Measurements from ENCODE around the gene ZIM2. TPM values are rescaled to one million over a fixed set of nuclear protein-coding genes. Genes with fewer than 3 reads are reported as not detected.
A peak's percentile ranks its signal among the peaks of the same experiment; 100 is the strongest.

Gene ZIM2
- total RNA-seq, 4 donors from 2014 or later, result 0.36 to 0.88 TPM; not detected in 2

- TF ChIP-seq, protein P1, sequence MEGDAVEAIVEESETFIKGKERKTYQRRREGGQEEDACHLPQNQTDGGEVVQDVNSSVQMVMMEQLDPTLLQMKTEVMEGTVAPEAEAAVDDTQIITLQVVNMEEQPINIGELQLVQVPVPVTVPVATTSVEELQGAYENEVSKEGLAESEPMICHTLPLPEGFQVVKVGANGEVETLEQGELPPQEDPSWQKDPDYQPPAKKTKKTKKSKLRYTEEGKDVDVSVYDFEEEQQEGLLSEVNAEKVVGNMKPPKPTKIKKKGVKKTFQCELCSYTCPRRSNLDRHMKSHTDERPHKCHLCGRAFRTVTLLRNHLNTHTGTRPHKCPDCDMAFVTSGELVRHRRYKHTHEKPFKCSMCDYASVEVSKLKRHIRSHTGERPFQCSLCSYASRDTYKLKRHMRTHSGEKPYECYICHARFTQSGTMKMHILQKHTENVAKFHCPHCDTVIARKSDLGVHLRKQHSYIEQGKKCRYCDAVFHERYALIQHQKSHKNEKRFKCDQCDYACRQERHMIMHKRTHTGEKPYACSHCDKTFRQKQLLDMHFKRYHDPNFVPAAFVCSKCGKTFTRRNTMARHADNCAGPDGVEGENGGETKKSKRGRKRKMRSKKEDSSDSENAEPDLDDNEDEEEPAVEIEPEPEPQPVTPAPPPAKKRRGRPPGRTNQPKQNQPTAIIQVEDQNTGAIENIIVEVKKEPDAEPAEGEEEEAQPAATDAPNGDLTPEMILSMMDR (IDR thresholded peaks at IDR 0.05), result no peak
- DNase-seq (ENCODE audit: low spot score), result no peak
Measured at GRCh38 chr19:56810260-56810659, 30.3 kb downstream of the ZIM2 start.

DNA sequence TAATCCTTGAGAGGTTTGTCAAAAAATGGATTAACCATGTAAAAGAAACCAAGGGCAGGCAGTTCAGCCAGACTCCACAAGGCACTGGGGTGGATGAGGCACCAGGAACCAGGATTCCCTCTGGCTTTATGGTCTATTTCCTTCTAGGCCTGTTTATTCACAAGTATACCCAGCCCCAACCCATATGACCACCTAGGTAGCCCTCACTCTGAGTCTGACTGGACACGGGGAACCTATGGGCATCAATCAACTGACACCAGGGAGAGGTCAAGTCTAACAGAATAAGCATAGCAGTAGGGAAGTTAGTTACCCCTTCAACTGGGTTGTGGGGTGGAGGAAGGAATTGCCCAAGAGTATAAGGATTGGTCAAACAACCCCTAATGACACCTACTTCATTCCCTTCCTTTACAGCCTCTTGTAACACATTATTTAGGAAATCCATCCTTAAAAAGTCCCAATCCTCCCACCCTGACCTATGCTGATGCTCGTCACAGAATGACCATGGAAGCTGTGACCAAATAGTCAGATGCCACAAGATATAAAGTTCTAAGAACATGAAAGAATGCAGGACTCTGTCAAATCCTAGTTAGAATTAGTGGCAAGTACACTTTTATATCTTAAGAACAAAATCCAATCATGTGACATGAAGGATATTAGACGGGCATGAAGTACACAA, 31.7 kb downstream of the ZIM2 start:
- DNase-seq (ENCODE audit: low spot score) (no peak), ATAC-seq (ENCODE audit: low FRiP score) (no peak)
- TF ChIP-seq, protein P1 (IDR thresholded peaks at IDR 0.05), result no peak

More at GRCh38 chr19:56810260-56810659, 30.3 kb downstream of the ZIM2 start:
- ATAC-seq (ENCODE audit: low FRiP score), result no peak

GRCh38 chr19:56806639-56807038, 33.9 kb downstream of the ZIM2 start:
- ATAC-seq (ENCODE audit: low FRiP score) (no peak), DNase-seq (ENCODE audit: low spot score) (no peak)
- TF ChIP-seq, protein P1 (IDR thresholded peaks at IDR 0.05), result no peak

DNA sequence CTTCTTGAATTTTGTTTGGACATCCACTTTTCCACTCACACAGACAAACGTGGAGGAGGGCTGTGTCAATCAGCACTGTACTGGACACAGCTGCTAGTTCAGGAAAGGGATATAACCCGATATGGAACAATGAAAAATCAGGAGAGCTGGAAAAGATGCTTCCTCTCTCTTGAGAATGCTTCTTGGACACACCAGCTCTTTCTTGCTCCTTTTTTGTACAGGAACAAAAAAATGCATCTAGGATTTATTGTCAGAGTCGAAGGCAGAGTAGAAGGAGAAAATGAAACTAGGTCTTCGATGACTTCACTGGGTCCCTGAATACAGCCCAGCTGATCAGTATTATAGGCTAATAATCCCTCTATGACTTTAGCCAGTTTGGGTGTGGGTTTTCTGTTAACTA, 62.2 kb downstream of the ZIM2 start:
- DNase-seq (ENCODE audit: low spot score), result no peak
- ATAC-seq (ENCODE audit: low FRiP score), result no peak
- TF ChIP-seq, protein P1 (IDR thresholded peaks at IDR 0.05), result no peak

GRCh38 chr19:56769650-56770049, 70.9 kb downstream of the ZIM2 start:
- no peak for DNase-seq (ENCODE audit: low spot score)
- no peak for ATAC-seq (ENCODE audit: low FRiP score)
- TF ChIP-seq, protein P1 (IDR thresholded peaks at IDR 0.05), result no peak

DNA sequence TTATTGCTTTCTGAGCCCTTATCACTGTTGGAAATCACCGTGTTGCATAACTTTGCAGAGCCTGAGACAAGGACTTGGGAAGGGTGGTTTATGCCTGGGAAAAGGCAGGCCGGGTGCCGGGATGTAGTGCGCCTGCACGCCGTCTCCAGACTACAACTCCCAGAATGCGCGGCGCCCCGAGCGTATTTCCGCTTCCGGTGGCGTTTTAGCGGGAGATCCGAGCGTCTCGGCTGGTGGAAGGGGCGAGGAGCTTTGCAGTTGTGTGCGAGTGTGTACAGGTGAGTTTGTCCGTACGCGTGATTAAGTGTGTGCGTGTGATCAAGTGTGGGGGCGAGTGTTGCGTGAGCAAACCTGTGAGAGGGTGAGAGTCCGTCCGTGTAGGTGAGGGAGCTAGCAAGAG, 75.4 kb downstream of the ZIM2 start:
- no peak for ATAC-seq (ENCODE audit: low FRiP score)
- TF ChIP-seq, protein P1 (IDR thresholded peaks at IDR 0.05), result no peak

DNA sequence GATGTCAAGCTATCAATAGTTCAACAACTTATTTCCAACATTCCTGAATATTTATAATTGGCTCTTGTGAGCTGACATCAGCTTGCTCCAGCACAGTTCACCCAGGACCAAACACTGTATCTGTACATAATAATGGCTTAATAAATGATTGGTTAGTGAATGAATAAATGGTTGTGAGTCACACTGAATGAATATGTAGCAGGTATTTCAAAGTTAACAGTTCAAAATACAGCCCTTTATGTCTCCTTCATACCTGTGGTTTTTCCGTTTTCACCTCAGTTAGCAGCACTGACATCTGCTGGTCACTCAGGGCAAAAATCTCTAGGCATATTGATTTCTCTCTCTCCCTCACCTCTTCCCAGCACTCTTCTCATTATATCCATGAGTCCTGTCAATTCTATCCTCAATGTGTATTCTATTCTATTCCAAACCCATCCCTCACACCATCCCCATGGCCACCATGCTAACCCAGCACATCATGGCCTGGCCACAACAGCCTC, 76.3 kb downstream of the ZIM2 start:
- ATAC-seq (ENCODE audit: low FRiP score) (no peak), DNase-seq (ENCODE audit: low spot score) (no peak)
- TF ChIP-seq, protein P1 (IDR thresholded peaks at IDR 0.05), result no peak

More for the DNA sequence above, 75.4 kb downstream of the ZIM2 start:
- DNase-seq (ENCODE audit: low spot score), result peak; percentile 49

Data from omental fat pad (tissue), 4 donors.